Measurements from ENCODE around the gene RPS19BP1.

RPS19BP1 gene

DNA sequence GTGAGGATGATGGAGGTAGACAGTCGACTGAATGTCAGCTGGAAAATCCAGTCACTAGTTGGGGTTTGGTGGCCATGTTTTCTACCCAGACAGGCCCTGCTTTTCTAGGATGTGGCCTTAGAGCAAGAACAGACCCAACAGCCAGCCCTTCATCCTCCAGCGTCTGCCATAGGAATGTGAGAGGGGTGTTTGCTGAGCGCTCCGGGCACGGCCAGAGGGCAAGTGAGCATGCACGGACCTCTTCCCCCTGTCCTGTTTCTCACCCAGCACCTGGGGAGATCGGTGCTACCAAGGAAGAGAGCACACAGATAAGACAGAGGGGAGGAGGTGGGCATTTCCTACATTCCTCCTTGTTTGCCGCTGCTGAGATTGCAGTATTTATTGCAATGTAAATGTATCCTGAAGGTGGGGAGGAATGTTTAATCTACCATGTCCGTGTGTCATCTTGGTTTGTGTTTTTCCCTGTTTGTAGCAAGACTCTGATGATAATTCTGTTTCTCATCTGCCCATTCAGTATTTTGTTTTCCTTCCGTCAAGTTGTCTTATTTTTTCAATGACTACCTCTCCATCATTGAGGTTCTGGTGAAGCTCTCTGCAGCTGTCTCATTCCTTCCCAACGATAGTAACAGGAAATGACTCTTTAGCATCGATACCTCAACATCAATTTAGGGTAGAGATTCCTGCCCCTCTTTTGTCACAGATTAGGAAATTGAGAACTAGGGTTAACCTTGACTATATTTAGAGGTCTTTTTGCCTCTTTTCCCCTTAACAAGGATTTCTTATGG lies 17.1 kb downstream of the RPS19BP1 start:
- no peak overlapping the region for H3K4me3 ChIP-seq (replicated peaks; ENCODE audit: low read depth, low read length)
- TF ChIP-seq, protein P1, sequence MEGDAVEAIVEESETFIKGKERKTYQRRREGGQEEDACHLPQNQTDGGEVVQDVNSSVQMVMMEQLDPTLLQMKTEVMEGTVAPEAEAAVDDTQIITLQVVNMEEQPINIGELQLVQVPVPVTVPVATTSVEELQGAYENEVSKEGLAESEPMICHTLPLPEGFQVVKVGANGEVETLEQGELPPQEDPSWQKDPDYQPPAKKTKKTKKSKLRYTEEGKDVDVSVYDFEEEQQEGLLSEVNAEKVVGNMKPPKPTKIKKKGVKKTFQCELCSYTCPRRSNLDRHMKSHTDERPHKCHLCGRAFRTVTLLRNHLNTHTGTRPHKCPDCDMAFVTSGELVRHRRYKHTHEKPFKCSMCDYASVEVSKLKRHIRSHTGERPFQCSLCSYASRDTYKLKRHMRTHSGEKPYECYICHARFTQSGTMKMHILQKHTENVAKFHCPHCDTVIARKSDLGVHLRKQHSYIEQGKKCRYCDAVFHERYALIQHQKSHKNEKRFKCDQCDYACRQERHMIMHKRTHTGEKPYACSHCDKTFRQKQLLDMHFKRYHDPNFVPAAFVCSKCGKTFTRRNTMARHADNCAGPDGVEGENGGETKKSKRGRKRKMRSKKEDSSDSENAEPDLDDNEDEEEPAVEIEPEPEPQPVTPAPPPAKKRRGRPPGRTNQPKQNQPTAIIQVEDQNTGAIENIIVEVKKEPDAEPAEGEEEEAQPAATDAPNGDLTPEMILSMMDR (IDR thresholded peaks at IDR 0.05; ENCODE audit: insufficient read depth, low read length, poor library complexity, severe bottlenecking) = no peak
- no peaks in the 10 kb centered on the region for H3K27me3 ChIP-seq (replicated peaks; ENCODE audit: control insufficient read depth, insufficient read depth, low read length)
- peaks cover 34% of the 10 kb centered on the region for H3K36me3 ChIP-seq (ENCODE audit: control insufficient read depth, insufficient read depth, low read length)
- no peak for DNase-seq (ENCODE audit: extremely low read depth, insufficient read length)

DNA sequence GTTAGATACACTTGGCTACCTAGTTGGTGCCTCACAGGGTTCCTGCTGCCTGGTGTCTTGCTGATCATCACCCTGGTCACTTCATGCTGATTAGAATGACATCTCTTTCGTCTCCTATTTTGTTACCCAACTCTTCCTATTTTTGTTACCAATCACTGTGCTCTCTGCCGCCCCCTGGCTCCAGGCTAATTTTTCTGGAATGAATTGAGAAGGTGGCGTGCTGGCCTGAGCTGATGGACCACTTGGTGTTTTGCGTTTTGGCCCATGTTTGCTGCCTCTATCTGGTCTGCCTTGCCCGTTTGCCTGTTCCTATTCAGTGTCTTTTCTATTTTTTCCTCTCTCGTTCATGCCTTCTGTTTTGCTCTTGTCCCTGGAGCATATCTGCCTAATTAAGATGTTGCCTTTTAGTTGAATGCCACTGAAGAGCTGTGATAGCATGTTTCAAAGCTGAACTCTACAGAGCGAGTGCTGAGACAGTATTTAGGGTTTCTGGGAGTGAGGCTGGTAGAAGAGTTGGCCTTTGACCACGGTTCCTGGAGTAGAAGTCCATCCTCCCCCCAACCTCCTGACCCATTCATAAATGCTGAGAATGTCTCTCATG lies 18.1 kb downstream of the RPS19BP1 start:
- H3K36me3 ChIP-seq (ENCODE audit: control insufficient read depth, insufficient read depth, low read length) = peaks cover 35% of the 10 kb centered on the region
- no peak for DNase-seq (ENCODE audit: extremely low read depth, insufficient read length)
- no peaks in the 10 kb centered on the region for H3K27me3 ChIP-seq (replicated peaks; ENCODE audit: control insufficient read depth, insufficient read depth, low read length)
- TF ChIP-seq, protein P1 (IDR thresholded peaks at IDR 0.05; ENCODE audit: insufficient read depth, low read length, poor library complexity, severe bottlenecking) = peak; percentile 68
- no peak overlapping the region for H3K4me3 ChIP-seq (replicated peaks; ENCODE audit: low read depth, low read length)

GRCh38 chr22:39513791-39514190 lies 18.8 kb downstream of the RPS19BP1 start:
- Histone ChIP-seq H3K4me3 (replicated peaks; ENCODE audit: low read depth, low read length) (no peak overlapping the region), H3K36me3 (ENCODE audit: control insufficient read depth, insufficient read depth, low read length) (peaks cover 35% of the 10 kb centered on the region), H3K27me3 (replicated peaks; ENCODE audit: control insufficient read depth, insufficient read depth, low read length) (no peaks in the 10 kb centered on the region)
- TF ChIP-seq, protein P1 (IDR thresholded peaks at IDR 0.05; ENCODE audit: insufficient read depth, low read length, poor library complexity, severe bottlenecking) = no peak
- no peak for DNase-seq (ENCODE audit: extremely low read depth, insufficient read length)

DNA sequence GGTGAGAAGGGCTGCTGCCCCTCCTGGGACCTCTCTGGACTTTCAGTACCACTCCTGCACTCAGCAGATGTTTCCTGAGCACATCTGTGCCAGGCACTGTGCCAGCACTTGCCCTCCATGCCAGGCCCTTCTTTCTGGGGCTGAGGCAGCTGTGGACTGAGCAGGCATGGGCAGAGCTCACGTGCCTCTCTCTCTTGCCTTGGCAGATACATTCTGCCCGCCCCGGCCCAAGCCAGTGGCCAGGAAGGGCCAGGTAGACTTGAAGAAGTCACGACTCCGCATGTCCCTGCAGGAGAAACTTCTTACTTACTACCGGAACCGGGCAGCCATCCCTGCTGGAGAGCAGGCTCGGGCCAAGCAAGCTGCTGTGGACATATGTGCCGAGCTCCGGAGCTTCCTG lies 20.5 kb downstream of the RPS19BP1 start:
- Histone ChIP-seq H3K36me3 (ENCODE audit: control insufficient read depth, insufficient read depth, low read length) (peaks cover 38% of the 10 kb centered on the region), H3K27me3 (replicated peaks; ENCODE audit: control insufficient read depth, insufficient read depth, low read length) (no peaks in the 10 kb centered on the region), H3K4me3 (replicated peaks; ENCODE audit: low read depth, low read length) (no peak overlapping the region)
- DNase-seq (ENCODE audit: extremely low read depth, insufficient read length) = no peak
- TF ChIP-seq, protein P1 (IDR thresholded peaks at IDR 0.05; ENCODE audit: insufficient read depth, low read length, poor library complexity, severe bottlenecking) = no peak

GRCh38 chr22:39511226-39511625 lies 21.3 kb downstream of the RPS19BP1 start:
- Histone ChIP-seq H3K27me3 (replicated peaks; ENCODE audit: control insufficient read depth, insufficient read depth, low read length) (no peaks in the 10 kb centered on the region), H3K4me3 (replicated peaks; ENCODE audit: low read depth, low read length) (no peak overlapping the region), H3K36me3 (ENCODE audit: control insufficient read depth, insufficient read depth, low read length) (peaks cover 40% of the 10 kb centered on the region)
- TF ChIP-seq, protein P1 (IDR thresholded peaks at IDR 0.05; ENCODE audit: insufficient read depth, low read length, poor library complexity, severe bottlenecking) = no peak
- no peak for DNase-seq (ENCODE audit: extremely low read depth, insufficient read length)

Measured in GM06990 (cell line).